ENCODE data around the gene RPAIN. TPM values are rescaled to one million over a fixed set of nuclear protein-coding genes. Genes with fewer than 3 reads are reported as not detected.

The RPAIN gene
- total RNA-seq, 1 experiment from 2014 or later = 43.2 TPM

Other genes starting within 250 kb of the RPAIN start
- gene ZNF594, start 228.3 kb upstream of the RPAIN start, total RNA-seq (2014; rRNA removed; shearing (Covaris generic)) = 4.6 and 6.3 TPM in 2 replicates
- gene SCIMP, start 185.3 kb upstream of the RPAIN start, total RNA-seq (2014; rRNA removed; shearing (Covaris generic)) = not detected in 2 replicates
- 11.3 and 22.6 TPM in 2 replicates for gene RABEP1, start 137.9 kb upstream of the RPAIN start, total RNA-seq (2014; rRNA removed; shearing (Covaris generic))
- 90.5 and 127 TPM in 2 replicates for gene NUP88, start 520 bp upstream of the RPAIN start, total RNA-seq (2014; rRNA removed; shearing (Covaris generic))
- 273 and 317 TPM in 2 replicates for gene C1QBP, start 19.0 kb downstream of the RPAIN start, total RNA-seq (2014; rRNA removed; shearing (Covaris generic))
- 3.9 and 5.8 TPM in 2 replicates for gene DHX33, start 48.8 kb downstream of the RPAIN start, total RNA-seq (2014; rRNA removed; shearing (Covaris generic))
- gene DERL2, start 66.0 kb downstream of the RPAIN start, total RNA-seq (2014; rRNA removed; shearing (Covaris generic)) = 21.2 and 43.2 TPM in 2 replicates
- 22.4 and 22.9 TPM in 2 replicates for gene MIS12, start 66.4 kb downstream of the RPAIN start, total RNA-seq (2014; rRNA removed; shearing (Covaris generic))
- gene NLRP1, start 164.3 kb downstream of the RPAIN start, total RNA-seq (2014; rRNA removed; shearing (Covaris generic)) = 11.6 and 11.7 TPM in 2 replicates

All from H4 (cell line).